ENCODE results near the gene APP.
"Not testable (repeated sequence)": the region's sequence is repeated elsewhere in the genome, so short reads cannot be mapped to it uniquely, and the experiment has no call there.

Gene APP

GRCh38 chr21:26089730-26090129 lies 80.8 kb downstream of the APP start:
- TF ChIP-seq CTCF (conservative IDR thresholded peaks at IDR 0.05) = no peak
- H3K27ac ChIP-seq = no peak overlapping the region

DNA sequence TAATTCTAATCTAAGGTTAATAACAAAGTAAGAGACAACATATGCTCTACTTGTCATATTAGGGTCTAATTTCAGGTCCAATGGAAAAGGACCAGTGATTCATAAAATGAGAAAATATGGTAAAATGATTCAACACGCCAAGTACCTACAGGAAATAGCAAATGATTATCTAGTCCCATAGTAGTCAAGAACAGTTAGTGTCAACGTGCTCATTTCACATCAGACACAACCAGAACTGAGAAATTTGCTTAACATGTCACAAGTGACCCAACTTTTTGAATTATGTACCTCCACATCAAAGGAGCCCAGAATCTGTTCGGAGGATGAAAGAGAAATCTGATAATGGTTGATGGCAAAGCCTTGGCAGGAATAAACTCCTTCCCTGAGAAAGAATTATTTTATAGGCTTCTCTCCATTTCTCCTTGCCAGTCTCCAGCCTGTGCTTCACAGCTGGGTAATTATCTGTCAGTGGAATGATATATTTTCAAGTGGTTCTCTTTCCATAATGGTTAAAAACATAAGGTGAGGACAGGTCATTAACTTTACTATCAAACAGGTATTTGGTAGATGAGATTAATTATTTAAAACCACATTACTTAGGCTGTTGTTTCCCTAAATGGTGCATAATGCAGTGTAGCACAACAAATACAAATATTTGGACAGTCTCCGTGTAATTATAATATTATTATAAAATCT lies 83.2 kb downstream of the APP start:
- no peak overlapping the region for H3K27ac ChIP-seq
- no peak for TF ChIP-seq CTCF (conservative IDR thresholded peaks at IDR 0.05)

DNA sequence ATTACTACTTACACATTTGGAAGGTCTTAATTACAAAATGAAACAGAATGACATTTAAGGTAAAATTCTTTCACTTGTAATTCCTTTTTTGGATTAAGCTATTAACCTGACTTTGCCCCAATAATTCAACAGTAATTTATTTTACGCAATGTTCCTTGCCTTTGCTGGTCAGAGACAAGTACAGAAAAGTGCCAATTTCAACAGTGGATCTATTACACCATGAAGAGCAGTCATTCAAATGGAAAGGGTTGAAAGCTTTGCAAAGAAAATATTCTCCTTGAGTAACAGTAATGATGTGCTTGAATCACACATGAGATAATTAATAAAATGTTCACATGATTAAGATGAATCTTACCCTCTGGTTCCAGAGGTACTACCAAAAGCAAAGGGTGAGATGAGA lies 84.7 kb downstream of the APP start:
- TF ChIP-seq CTCF (conservative IDR thresholded peaks at IDR 0.05) = no peak
- no peak overlapping the region for H3K27ac ChIP-seq

DNA sequence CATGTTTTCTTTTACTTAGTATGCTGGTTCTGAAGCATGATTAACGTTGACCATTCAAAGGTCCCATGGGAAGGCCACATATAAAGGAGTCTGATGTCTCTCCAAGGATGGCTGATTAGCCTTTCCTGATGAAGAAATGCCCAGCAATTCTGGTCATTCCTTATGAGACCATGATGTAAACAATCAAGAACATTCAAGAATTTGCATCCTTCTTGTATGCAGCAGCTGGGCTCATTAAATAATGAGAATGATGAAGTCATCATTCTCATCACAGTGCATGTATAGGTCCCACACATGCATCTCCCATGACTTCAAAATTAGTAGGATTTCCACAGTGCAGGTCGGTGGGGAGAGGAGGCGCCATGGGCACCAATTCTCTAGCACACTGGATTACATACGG lies 85.4 kb downstream of the APP start:
- H3K27ac ChIP-seq = no peak overlapping the region
- no peak for TF ChIP-seq CTCF (conservative IDR thresholded peaks at IDR 0.05)

GRCh38 chr21:26082549-26082948 lies 88.0 kb downstream of the APP start:
- no peak for TF ChIP-seq CTCF (conservative IDR thresholded peaks at IDR 0.05)
- no peak overlapping the region for H3K27ac ChIP-seq

- not testable (repeated sequence) for H3K27ac ChIP-seq
These were observed 89.3 kb downstream of the APP start for GRCh38 chr21:26081175-26081760.

DNA sequence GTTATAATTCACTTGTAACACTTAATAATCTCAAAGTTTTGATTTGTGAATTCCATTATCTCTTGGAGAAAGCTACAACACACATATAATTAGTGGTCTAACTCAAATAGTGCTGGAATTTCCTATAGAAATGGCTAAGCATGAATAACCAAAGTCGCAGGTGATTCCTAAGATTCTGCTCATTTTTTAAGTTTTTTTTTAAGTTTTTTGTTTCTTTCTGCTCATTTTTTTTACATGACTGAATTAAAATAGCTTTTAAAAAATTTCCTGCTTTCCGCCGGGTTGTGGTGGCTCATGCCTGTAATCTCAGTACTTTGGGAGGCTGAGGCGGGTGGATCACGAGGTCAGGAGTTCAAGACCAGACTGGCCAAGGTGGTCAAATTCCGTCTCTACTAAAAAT lies 90.4 kb downstream of the APP start:
- no peak overlapping the region for H3K27ac ChIP-seq
- TF ChIP-seq CTCF (conservative IDR thresholded peaks at IDR 0.05) = no peak

GRCh38 chr21:26079366-26079765 lies 91.2 kb downstream of the APP start:
- H3K27ac ChIP-seq = no peak overlapping the region
- no peak for TF ChIP-seq CTCF (conservative IDR thresholded peaks at IDR 0.05)

All from VCaP (cell line).